Measurements from ENCODE around the gene SLC5A10.

DNA sequence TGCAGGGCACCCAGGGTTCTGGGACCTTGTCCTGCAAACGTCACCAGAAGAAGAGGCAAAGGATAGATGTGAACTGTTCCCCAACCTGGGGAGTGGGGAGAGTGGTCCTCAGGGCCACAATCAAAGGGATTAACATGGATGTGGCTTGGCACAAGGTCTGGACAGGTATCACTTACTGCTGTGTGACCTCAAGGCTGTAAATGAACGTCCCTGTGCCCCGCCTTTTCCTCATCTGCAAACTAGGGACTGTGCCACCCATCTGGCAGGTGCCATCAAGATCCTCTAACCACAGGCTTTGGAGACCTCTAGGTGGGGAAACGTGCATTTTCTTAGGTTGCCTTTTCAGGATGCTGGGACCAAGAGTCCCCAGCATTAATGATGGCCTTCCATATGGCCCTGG lies 25.1 kb downstream of the SLC5A10 start:
- TF ChIP-seq, protein P1, sequence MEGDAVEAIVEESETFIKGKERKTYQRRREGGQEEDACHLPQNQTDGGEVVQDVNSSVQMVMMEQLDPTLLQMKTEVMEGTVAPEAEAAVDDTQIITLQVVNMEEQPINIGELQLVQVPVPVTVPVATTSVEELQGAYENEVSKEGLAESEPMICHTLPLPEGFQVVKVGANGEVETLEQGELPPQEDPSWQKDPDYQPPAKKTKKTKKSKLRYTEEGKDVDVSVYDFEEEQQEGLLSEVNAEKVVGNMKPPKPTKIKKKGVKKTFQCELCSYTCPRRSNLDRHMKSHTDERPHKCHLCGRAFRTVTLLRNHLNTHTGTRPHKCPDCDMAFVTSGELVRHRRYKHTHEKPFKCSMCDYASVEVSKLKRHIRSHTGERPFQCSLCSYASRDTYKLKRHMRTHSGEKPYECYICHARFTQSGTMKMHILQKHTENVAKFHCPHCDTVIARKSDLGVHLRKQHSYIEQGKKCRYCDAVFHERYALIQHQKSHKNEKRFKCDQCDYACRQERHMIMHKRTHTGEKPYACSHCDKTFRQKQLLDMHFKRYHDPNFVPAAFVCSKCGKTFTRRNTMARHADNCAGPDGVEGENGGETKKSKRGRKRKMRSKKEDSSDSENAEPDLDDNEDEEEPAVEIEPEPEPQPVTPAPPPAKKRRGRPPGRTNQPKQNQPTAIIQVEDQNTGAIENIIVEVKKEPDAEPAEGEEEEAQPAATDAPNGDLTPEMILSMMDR (IDR thresholded peaks at IDR 0.05), result no peak
- TF ChIP-seq, protein P2, sequence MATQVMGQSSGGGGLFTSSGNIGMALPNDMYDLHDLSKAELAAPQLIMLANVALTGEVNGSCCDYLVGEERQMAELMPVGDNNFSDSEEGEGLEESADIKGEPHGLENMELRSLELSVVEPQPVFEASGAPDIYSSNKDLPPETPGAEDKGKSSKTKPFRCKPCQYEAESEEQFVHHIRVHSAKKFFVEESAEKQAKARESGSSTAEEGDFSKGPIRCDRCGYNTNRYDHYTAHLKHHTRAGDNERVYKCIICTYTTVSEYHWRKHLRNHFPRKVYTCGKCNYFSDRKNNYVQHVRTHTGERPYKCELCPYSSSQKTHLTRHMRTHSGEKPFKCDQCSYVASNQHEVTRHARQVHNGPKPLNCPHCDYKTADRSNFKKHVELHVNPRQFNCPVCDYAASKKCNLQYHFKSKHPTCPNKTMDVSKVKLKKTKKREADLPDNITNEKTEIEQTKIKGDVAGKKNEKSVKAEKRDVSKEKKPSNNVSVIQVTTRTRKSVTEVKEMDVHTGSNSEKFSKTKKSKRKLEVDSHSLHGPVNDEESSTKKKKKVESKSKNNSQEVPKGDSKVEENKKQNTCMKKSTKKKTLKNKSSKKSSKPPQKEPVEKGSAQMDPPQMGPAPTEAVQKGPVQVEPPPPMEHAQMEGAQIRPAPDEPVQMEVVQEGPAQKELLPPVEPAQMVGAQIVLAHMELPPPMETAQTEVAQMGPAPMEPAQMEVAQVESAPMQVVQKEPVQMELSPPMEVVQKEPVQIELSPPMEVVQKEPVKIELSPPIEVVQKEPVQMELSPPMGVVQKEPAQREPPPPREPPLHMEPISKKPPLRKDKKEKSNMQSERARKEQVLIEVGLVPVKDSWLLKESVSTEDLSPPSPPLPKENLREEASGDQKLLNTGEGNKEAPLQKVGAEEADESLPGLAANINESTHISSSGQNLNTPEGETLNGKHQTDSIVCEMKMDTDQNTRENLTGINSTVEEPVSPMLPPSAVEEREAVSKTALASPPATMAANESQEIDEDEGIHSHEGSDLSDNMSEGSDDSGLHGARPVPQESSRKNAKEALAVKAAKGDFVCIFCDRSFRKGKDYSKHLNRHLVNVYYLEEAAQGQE (IDR thresholded peaks at IDR 0.05; ENCODE audit: insufficient read depth in 1 of 2, low read depth in 2 of 2, low read length in 1 of 2), result no peak
- TF ChIP-seq POLR2AphosphoS5 (IDR thresholded peaks at IDR 0.05; ENCODE audit: low read depth, low read length), result no peak

Measured in Panc1 (cell line).